H1 (cell line): ENCODE data around the gene STX18. TPM values are rescaled to one million over a fixed set of nuclear protein-coding genes. Genes with fewer than 3 reads are reported as not detected.

Source experiments
- CBX8 ChIP-seq: fragments of 300-800, 300-1000 bp; sonication (generic); IDR thresholded peaks from 2 replicates; pipeline ENCODE4 v1.7.1; 2016; ENCODE audit warnings: low read depth, low read length, borderline replicate concordance
- CHD1 ChIP-seq: IDR thresholded peaks from 2 replicates; pipeline ENCODE4 v1.6.1; 2012; ENCODE audit warnings: low read depth, low read length, improper control_type of control experiment
- E2F6 ChIP-seq: IDR thresholded peaks from 2 replicates; pipeline ENCODE4 v1.6.1; 2012; ENCODE audit warnings: inconsistent platforms
- EP300 ChIP-seq, 2 experiments: IDR thresholded peaks; 1 replicate in 1 of 2; 2 replicates in 1 of 2; pipeline ENCODE4 v1.6.1; 2011 to 2012; ENCODE audit warnings: low read depth in 2 of 2, low read length in 2 of 2, mild to moderate bottlenecking in 2 of 2, borderline replicate concordance in 1 of 2, inconsistent platforms in 1 of 2, moderate library complexity in 1 of 2
- FOSL1 ChIP-seq: IDR thresholded peaks from 2 replicates; pipeline ENCODE4 v1.6.1; 2011; ENCODE audit warnings: mild to moderate bottlenecking, low read depth, low read length, moderate library complexity; ENCODE audit not compliant: insufficient read depth
- HDAC6 ChIP-seq: IDR thresholded peaks from one replicate; pipeline ENCODE4 v1.7.1; 2012; ENCODE audit warnings: low read depth, mild to moderate bottlenecking, inconsistent platforms, low read length, moderate library complexity
- JUN ChIP-seq: IDR thresholded peaks from 2 replicates; pipeline ENCODE4 v1.6.1; 2011; ENCODE audit warnings: low read depth, mild to moderate bottlenecking, improper control_type of control experiment, low read length
- KDM1A ChIP-seq: fragments of 200-600, 300-600 bp; sonication (generic); IDR thresholded peaks from 2 replicates; pipeline ENCODE4 v1.7.1; 2016; ENCODE audit warnings: mild to moderate bottlenecking, low read length, borderline replicate concordance
- KDM4A ChIP-seq: IDR thresholded peaks from one replicate; pipeline ENCODE4 v1.7.1; 2012; ENCODE audit warnings: low read depth, mild to moderate bottlenecking, moderate library complexity, low read length, inconsistent platforms; ENCODE audit not compliant: severe bottlenecking
- NRF1 ChIP-seq: IDR thresholded peaks from 2 replicates; pipeline ENCODE4 v1.6.1; 2011; ENCODE audit warnings: mild to moderate bottlenecking, low read depth, low read length, improper control_type of control experiment
- PHF8 ChIP-seq: fragments of 200-600 bp; sonication (generic); conservative IDR thresholded peaks from 2 replicates; pipeline ENCODE4 v1.7.1; 2012; ENCODE audit warnings: low read depth, mild to moderate bottlenecking, inconsistent platforms, low read length, moderate library complexity
- POLR2A ChIP-seq, 2 experiments: IDR thresholded peaks; 1 replicate in 1 of 2; 2 replicates in 1 of 2; pipeline ENCODE4 v1.6.1; 2011; ENCODE audit warnings: low read depth in 2 of 2, low read length in 2 of 2, mild to moderate bottlenecking in 2 of 2; ENCODE audit errors: control extremely low read depth in 1 of 2
- POU5F1 ChIP-seq: IDR thresholded peaks from 2 replicates; pipeline ENCODE4 v1.6.1; 2011; ENCODE audit warnings: low read depth, mild to moderate bottlenecking, low read length, moderate library complexity
- RAD21 ChIP-seq, 2 experiments: IDR thresholded peaks in 1 of 2; conservative IDR thresholded peaks in 1 of 2; 2 replicates each; pipeline ENCODE4 v1.6.1; 2011; ENCODE audit warnings: low read depth in 2 of 2, low read length in 2 of 2, improper control_type of control experiment in 1 of 2, inconsistent platforms in 1 of 2, mild to moderate bottlenecking in 1 of 2, moderate library complexity in 1 of 2
- SIX5 ChIP-seq: IDR thresholded peaks from 2 replicates; pipeline ENCODE4 v1.6.1; 2011; ENCODE audit warnings: mild to moderate bottlenecking, low read depth, low read length
- SUZ12 ChIP-seq: fragments of 200-600 bp; sonication (generic); IDR thresholded peaks from 2 replicates; pipeline ENCODE4 v1.6.1; 2012; ENCODE audit warnings: mild to moderate bottlenecking, inconsistent platforms, low read length, moderate library complexity, mixed read lengths
- TAF1 ChIP-seq: IDR thresholded peaks from 2 replicates; pipeline ENCODE4 v1.6.1; 2011; ENCODE audit warnings: mild to moderate bottlenecking, low read depth, low read length
- TAF7 ChIP-seq: optimal IDR thresholded peaks from 2 replicates; pipeline ENCODE3; 2011; ENCODE audit warnings: low read depth, mild to moderate bottlenecking, inconsistent platforms, low read length, moderate library complexity, borderline replicate concordance
- TEAD4 ChIP-seq: IDR thresholded peaks from 2 replicates; pipeline ENCODE4 v1.6.1; 2012; ENCODE audit warnings: low read depth, low read length, inconsistent platforms, mixed read lengths
- USF2 ChIP-seq: IDR thresholded peaks from 2 replicates; pipeline ENCODE4 v1.6.1; 2011; ENCODE audit warnings: low read length, improper control_type of control experiment
- YY1 ChIP-seq: IDR thresholded peaks from 2 replicates; pipeline ENCODE4 v1.6.1; 2011; ENCODE audit warnings: low read depth, mild to moderate bottlenecking, low read length
- polyA plus RNA-seq, 7 experiments: library from polyadenylated mRNA; depleted of rRNA in 3 of 7; stranded (reverse) in 5 of 7; unstranded in 2 of 7; fragments of >200 nt in 5 of 7; fragments of 200-250 nt in 2 of 7; gene quantifications; 1 replicate in 5 of 7; 2 replicates in 1 of 7; 4 replicates in 1 of 7; pipeline versions ENCODE4 v1.2.1 to v1.2.3, GENCODE V29; 2011 to 2013; ENCODE audit warnings: missing spikeins in 2 of 7, mixed read lengths in 2 of 7
- total RNA-seq: library from RNA; stranded (reverse); fragmentation: NEBNext Ultra II Directional; extraction: Animal tissue kit (Norgen Biotek cat#: 25700); gene quantifications from 2 replicates; pipeline ENCODE4 v1.2.1, GENCODE V29; 2021

The STX18 gene
- total and polyA plus RNA-seq, 2 of the 8 experiments (the other 6 are each of a cell fraction or from before 2014, with no cell fraction given), result 14.6 to 18.3 TPM

DNA sequence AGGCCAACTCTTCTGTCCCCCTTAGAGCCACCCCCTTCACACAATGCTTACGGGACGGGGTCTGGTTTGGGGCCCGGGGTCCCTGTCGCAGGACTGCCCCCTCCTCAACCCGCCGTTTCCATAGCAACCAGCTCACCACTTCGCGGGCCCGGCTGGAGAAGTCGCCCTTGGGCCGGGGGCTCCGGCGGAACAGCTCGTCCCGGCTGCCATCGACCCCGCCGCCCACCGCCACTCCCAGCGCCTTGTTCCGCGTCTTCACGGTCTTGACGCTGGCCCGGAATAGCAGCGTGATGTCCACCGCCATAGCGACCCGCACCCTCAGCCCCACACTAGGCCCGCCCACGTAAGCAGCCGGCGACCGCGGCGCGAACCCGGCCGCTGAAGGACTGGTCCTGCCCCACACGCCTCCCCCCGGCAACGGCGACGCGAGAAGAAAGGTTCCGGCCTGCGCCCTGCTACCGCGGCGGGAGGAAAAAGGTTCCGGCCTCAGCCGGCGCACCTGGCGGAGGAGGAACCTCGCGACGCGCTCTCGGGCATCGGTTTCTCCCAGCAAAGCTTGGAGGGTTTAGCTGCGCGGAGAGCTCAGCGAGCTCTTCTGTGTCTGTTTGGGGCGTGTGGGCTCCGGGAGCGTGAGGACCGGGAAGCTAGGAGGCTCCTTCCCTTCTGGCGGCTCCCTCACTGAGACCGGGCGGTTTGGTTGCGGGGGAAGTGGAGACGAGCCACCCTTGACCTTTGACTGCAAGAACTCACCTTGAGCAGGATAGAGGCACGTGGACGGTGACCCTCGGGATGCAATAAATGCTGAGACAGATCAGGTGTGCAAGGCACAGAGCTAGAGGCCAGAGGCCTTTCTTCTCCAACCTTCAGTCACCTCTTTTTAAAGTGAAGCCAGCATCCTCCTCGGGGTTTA, at the start of gene STX18 (continued):
- TF ChIP-seq PHF8 (peak; percentile 86), SIX5 (peak; percentile 57; the same call in 1 of the 2 replicates), YY1 (peak; percentile 76), NRF1 (no peak), TEAD4 (no peak), POLR2A (IDR thresholded peaks at IDR 0.05; ENCODE audit: control extremely low read depth in 1 of 2, low read depth in 2 of 2, low read length in 2 of 2) (peak in 1 of 2 experiments; percentile 86; a peak in 2 of 3 replicates), TAF7 (peak; percentile 91), SUZ12 (no peak), EP300 (IDR thresholded peaks at IDR 0.05; ENCODE audit: borderline replicate concordance in 1 of 2, low read depth in 2 of 2, low read length in 2 of 2) (peak; percentile 59 to 88), CHD1 (no peak), RAD21 (IDR thresholded peaks at IDR 0.05 in 1 of 2, conservative IDR thresholded peaks at IDR 0.05 in 1 of 2; ENCODE audit: low read depth in 2 of 2, low read length in 2 of 2) (peak; percentile 18 to 41; a peak in 3 of 4 replicates), KDM4A (peak; percentile 99), KDM1A (no peak), CBX8 (no peak), JUN (0 out of 2 replicates have a peak, but pooled peaks have one; percentile 38), FOSL1 (peak; percentile 36; the same call in 1 of the 2 replicates), USF2 (0 out of 2 replicates have a peak, but pooled peaks have one; percentile 23), POU5F1 (peak; percentile 60), E2F6 (peak; percentile 84), TAF1 (peak; percentile 95), HDAC6 (no peak)
